SH-SY5Y (cell line): ENCODE results near the gene HSF2BP.

ENCODE experiments used
- GATA2 ChIP-seq: IDR thresholded peaks from 2 replicates; pipeline ENCODE4 v1.6.1; 2011; ENCODE audit warnings: mild to moderate bottlenecking, low read depth, low read length
- GATA3 ChIP-seq: IDR thresholded peaks from 2 replicates; pipeline ENCODE4 v1.6.1; 2011; ENCODE audit warnings: low read depth, mild to moderate bottlenecking, low read length, moderate library complexity

Gene HSF2BP

GRCh38 chr21:43619856-43620255 lies 39.4 kb downstream of the HSF2BP start:
- no peak for TF ChIP-seq GATA3
- TF ChIP-seq GATA2, result no peak

- no peak for TF ChIP-seq GATA3
- TF ChIP-seq GATA2, result no peak
Measured at GRCh38 chr21:43619344-43619743, 39.9 kb downstream of the HSF2BP start.

- no peak for TF ChIP-seq GATA3
- TF ChIP-seq GATA2, result no peak
Measured at GRCh38 chr21:43618940-43619339, 40.3 kb downstream of the HSF2BP start.

GRCh38 chr21:43614839-43615238 lies 44.4 kb downstream of the HSF2BP start:
- TF ChIP-seq GATA2 (no peak), GATA3 (no peak)

- TF ChIP-seq GATA2 (no peak), GATA3 (no peak)
Measured at GRCh38 chr21:43613755-43614638, 45.3 kb downstream of the HSF2BP start.

GRCh38 chr21:43611598-43612369 lies 47.5 kb downstream of the HSF2BP start:
- no peak for TF ChIP-seq GATA2
- no peak for TF ChIP-seq GATA3

- TF ChIP-seq GATA3, result no peak
- peak; percentile 82 for TF ChIP-seq GATA2
Measured at GRCh38 chr21:43609501-43610340, 49.6 kb downstream of the HSF2BP start.

GRCh38 chr21:43608664-43609063 lies 50.6 kb downstream of the HSF2BP start:
- TF ChIP-seq GATA3 (no peak), GATA2 (no peak)

GRCh38 chr21:43608225-43608624 lies 51.1 kb downstream of the HSF2BP start:
- TF ChIP-seq GATA2 (no peak), GATA3 (no peak)

- TF ChIP-seq GATA2, result no peak
- no peak for TF ChIP-seq GATA3
Measured at GRCh38 chr21:43605320-43606215, 53.7 kb downstream of the HSF2BP start.

- no peak for TF ChIP-seq GATA3
- no peak for TF ChIP-seq GATA2
Measured at GRCh38 chr21:43604505-43605204, 54.6 kb downstream of the HSF2BP start.
